MM.1S (cell line): ENCODE measurements around the gene KSR2.

ENCODE experiments used
- DNase-seq: peaks from one replicate; pipeline ENCODE4 v3.0.0-alpha.2; 2015
- H2AFZ ChIP-seq: fragments of 300-600 bp; sonication (generic); 2 replicates; pipeline ENCODE4 v1.6.0; 2016; ENCODE audit warnings: antibody characterized with exemption, low read length
- H3F3A ChIP-seq: fragments of 300-600 bp; sonication (generic); 2 replicates; pipeline ENCODE4 v1.6.1; 2016; ENCODE audit warnings: mild to moderate bottlenecking, antibody characterized with exemption, low read length, moderate library complexity, mixed read lengths; ENCODE audit not compliant: insufficient read depth
- H3K27ac ChIP-seq: fragments of 300-600 bp; sonication (generic); 2 replicates; pipeline ENCODE4 v1.5.1; 2016; ENCODE audit warnings: mild to moderate bottlenecking, low read length
- H3K27me3 ChIP-seq: fragments of 300-600 bp; sonication (generic); replicated peaks from 2 replicates; pipeline ENCODE4 v1.6.0; 2016; ENCODE audit warnings: low read length; ENCODE audit not compliant: insufficient read depth
- H3K36me3 ChIP-seq: fragments of 300-600 bp; sonication (generic); replicated peaks from 2 replicates; pipeline ENCODE4 v1.6.1; 2016; ENCODE audit warnings: mild to moderate bottlenecking, low read length, mixed read lengths; ENCODE audit not compliant: insufficient read depth
- H3K4me1 ChIP-seq: fragments of 300-600 bp; sonication (generic); 2 replicates; pipeline ENCODE4 v1.6.1; 2016; ENCODE audit warnings: low read length, mixed read lengths
- H3K4me2 ChIP-seq: fragments of 300-600 bp; sonication (generic); 2 replicates; pipeline ENCODE4 v1.6.0; 2016; ENCODE audit warnings: low read depth, low read length
- H3K4me3 ChIP-seq: fragments of 300-600 bp; sonication (generic); 2 replicates; pipeline ENCODE4 v1.5.1; 2016; ENCODE audit warnings: low read length, mixed read lengths
- H3K79me2 ChIP-seq: fragments of 300-600 bp; sonication (generic); 2 replicates; pipeline ENCODE4 v1.6.1; 2016; ENCODE audit warnings: mixed run types, low read length, mixed read lengths
- H3K9ac ChIP-seq: fragments of 300-600 bp; sonication (generic); 2 replicates; pipeline ENCODE4 v1.6.1; 2016; ENCODE audit warnings: low read length, mixed read lengths
- H3K9me2 ChIP-seq: fragments of 300-600 bp; sonication (generic); replicated peaks from 2 replicates; pipeline ENCODE4 v1.6.1; 2016; ENCODE audit warnings: mild to moderate bottlenecking, low read length, mixed read lengths; ENCODE audit not compliant: insufficient read depth
- H3K9me3 ChIP-seq: fragments of 300-600 bp; sonication (generic); replicated peaks from 2 replicates; pipeline ENCODE4 v1.6.1; 2016; ENCODE audit warnings: mild to moderate bottlenecking, low read length, mixed read lengths; ENCODE audit not compliant: insufficient read depth
- H4K20me1 ChIP-seq: fragments of 300-600 bp; sonication (generic); 2 replicates; pipeline ENCODE4 v1.6.1; 2016; ENCODE audit warnings: mild to moderate bottlenecking, low read length, moderate library complexity, mixed read lengths; ENCODE audit not compliant: insufficient read depth
- EZH2 ChIP-seq: fragments of 300-600 bp; sonication (generic); optimal IDR thresholded peaks from 2 replicates; pipeline ENCODE3; 2017; ENCODE audit warnings: low read depth, mild to moderate bottlenecking, antibody characterized with exemption, low read length, mixed read lengths
- EZH2phosphoT487 ChIP-seq: fragments of 300-600 bp; sonication (generic); IDR thresholded peaks from 2 replicates; pipeline ENCODE4 v1.6.1; 2018; ENCODE audit warnings: antibody characterized with exemption, low read length
- TF ChIP-seq, protein P1 (sequence below): fragments of 300-600 bp; sonication (generic); IDR thresholded peaks from 2 replicates; pipeline ENCODE4 v1.5.1; 2016; ENCODE audit warnings: antibody characterized with exemption, low read length, mixed read lengths

KSR2 gene

GRCh38 chr12:117486840-117487659 is 481.7 kb downstream of the KSR2 start:
- Histone ChIP-seq H3K4me1 (no peaks in the 10 kb centered on the region), H3K9me3 (no peaks in the 10 kb centered on the region), H3F3A (no peaks in the 10 kb centered on the region), H3K79me2 (no peaks in the 10 kb centered on the region), H3K4me2 (no peak overlapping the region), H3K27me3 (no peaks in the 10 kb centered on the region), H3K9me2 (no peaks in the 10 kb centered on the region), H3K36me3 (no peaks in the 10 kb centered on the region), H4K20me1 (no peaks in the 10 kb centered on the region), H3K27ac (no peak overlapping the region), H2AFZ (no peak overlapping the region), H3K4me3 (no peak overlapping the region), H3K9ac (no peak overlapping the region)
- no peak for TF ChIP-seq EZH2phosphoT487
- TF ChIP-seq, protein P1, sequence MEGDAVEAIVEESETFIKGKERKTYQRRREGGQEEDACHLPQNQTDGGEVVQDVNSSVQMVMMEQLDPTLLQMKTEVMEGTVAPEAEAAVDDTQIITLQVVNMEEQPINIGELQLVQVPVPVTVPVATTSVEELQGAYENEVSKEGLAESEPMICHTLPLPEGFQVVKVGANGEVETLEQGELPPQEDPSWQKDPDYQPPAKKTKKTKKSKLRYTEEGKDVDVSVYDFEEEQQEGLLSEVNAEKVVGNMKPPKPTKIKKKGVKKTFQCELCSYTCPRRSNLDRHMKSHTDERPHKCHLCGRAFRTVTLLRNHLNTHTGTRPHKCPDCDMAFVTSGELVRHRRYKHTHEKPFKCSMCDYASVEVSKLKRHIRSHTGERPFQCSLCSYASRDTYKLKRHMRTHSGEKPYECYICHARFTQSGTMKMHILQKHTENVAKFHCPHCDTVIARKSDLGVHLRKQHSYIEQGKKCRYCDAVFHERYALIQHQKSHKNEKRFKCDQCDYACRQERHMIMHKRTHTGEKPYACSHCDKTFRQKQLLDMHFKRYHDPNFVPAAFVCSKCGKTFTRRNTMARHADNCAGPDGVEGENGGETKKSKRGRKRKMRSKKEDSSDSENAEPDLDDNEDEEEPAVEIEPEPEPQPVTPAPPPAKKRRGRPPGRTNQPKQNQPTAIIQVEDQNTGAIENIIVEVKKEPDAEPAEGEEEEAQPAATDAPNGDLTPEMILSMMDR: no peak
- no peak for TF ChIP-seq EZH2
- no peak for DNase-seq

- TF ChIP-seq EZH2phosphoT487 (no peak), EZH2 (no peak)
- TF ChIP-seq, protein P1: no peak
- Histone ChIP-seq H3K4me1 (no peaks in the 10 kb centered on the region), H3K9me2 (no peaks in the 10 kb centered on the region), H3K27me3 (no peaks in the 10 kb centered on the region), H3K9ac (no peak overlapping the region), H3K36me3 (no peaks in the 10 kb centered on the region), H3K4me3 (no peak overlapping the region), H2AFZ (no peak overlapping the region), H3K9me3 (no peaks in the 10 kb centered on the region), H3K79me2 (no peaks in the 10 kb centered on the region), H3K4me2 (no peak overlapping the region), H3F3A (no peaks in the 10 kb centered on the region), H4K20me1 (no peaks in the 10 kb centered on the region), H3K27ac (no peak overlapping the region)
- DNase-seq: no peak
Observed at GRCh38 chr12:117485984-117486839, 482.6 kb downstream of the KSR2 start.

DNA sequence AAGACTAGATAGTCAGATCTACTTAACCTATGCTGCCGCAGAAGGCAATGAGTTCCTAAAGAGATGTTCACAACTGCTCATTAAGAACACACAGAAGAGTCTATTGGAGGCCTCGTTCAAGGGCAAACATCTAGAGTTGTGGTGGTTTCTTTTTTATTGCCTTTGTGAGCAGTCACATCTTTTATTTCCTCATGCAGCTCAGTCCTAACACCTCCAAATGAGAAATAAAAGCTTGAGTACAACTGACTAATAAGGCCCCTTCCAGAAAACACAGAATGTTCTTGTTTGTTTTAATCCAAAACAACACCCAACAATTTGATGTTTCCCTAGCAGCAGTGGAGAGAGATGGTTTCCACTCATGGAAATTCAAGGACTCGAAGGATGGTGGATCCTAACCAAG is 483.9 kb downstream of the KSR2 start:
- H3K4me2 ChIP-seq: no peak overlapping the region
- no peaks in the 10 kb centered on the region for H3K9me2 ChIP-seq
- H3K9me3 ChIP-seq: no peaks in the 10 kb centered on the region
- no peaks in the 10 kb centered on the region for H3K27me3 ChIP-seq
- H3K9ac ChIP-seq: no peak overlapping the region
- no peak overlapping the region for H3K4me3 ChIP-seq
- TF ChIP-seq EZH2phosphoT487: no peak
- H3K4me1 ChIP-seq: no peaks in the 10 kb centered on the region
- no peak for DNase-seq
- no peaks in the 10 kb centered on the region for H4K20me1 ChIP-seq
- H3K36me3 ChIP-seq: no peaks in the 10 kb centered on the region
- no peaks in the 10 kb centered on the region for H3K79me2 ChIP-seq
- H3F3A ChIP-seq: no peaks in the 10 kb centered on the region
- no peak overlapping the region for H2AFZ ChIP-seq
- no peak overlapping the region for H3K27ac ChIP-seq
